DMS53 treated with DMSO at 0.1 percent for 48 hours (cell line): ENCODE results near the gene CALML3.
A peak's percentile ranks its signal among the peaks of the same experiment; 100 is the strongest.

Experiments
- DNase-seq: peaks from one replicate; lab custom pipeline; 2025; ENCODE audit not compliant: unreplicated experiment; lab: John Stamatoyannopoulos, UW

CALML3 gene

GRCh38 chr10:5490698-5491464 lies 33.9 kb upstream of the CALML3 start:
- no peak for DNase-seq

GRCh38 chr10:5491477-5491876 lies 33.3 kb upstream of the CALML3 start:
- DNase-seq, result no peak

GRCh38 chr10:5492322-5492855 lies 32.4 kb upstream of the CALML3 start:
- DNase-seq, result no peak

- no peak for DNase-seq
Observed at GRCh38 chr10:5492929-5493576, 31.7 kb upstream of the CALML3 start.

GRCh38 chr10:5493691-5494090 lies 31.1 kb upstream of the CALML3 start:
- no peak for DNase-seq

- no peak for DNase-seq
Observed at GRCh38 chr10:5494611-5495010, 30.1 kb upstream of the CALML3 start.

GRCh38 chr10:5496261-5497250 lies 28.2 kb upstream of the CALML3 start:
- no peak for DNase-seq

GRCh38 chr10:5497289-5497688 lies 27.5 kb upstream of the CALML3 start:
- no peak for DNase-seq

- DNase-seq, result no peak
Observed at GRCh38 chr10:5497948-5498730, 26.6 kb upstream of the CALML3 start.

- DNase-seq, result no peak
Observed at GRCh38 chr10:5498791-5499492, 25.8 kb upstream of the CALML3 start.

GRCh38 chr10:5499493-5500140 lies 25.1 kb upstream of the CALML3 start, which contains the start of gene CALML5:
TSS of gene CALML5 (minus strand) at chr10:5499570. CDS start at chr10:5499438, 132 bp downstream.
- DNase-seq, result no peak

- DNase-seq, result no peak
Observed at GRCh38 chr10:5500162-5500670, 24.5 kb upstream of the CALML3 start.

- no peak for DNase-seq
Observed at GRCh38 chr10:5500910-5501309, 23.9 kb upstream of the CALML3 start.

- no peak for DNase-seq
Observed at GRCh38 chr10:5502061-5502521, 22.7 kb upstream of the CALML3 start.

- no peak for DNase-seq
Observed at GRCh38 chr10:5502571-5503476, 21.9 kb upstream of the CALML3 start.

GRCh38 chr10:5503477-5503835 lies 21.3 kb upstream of the CALML3 start:
- peak; percentile 98 for DNase-seq

- peak; percentile 40 for DNase-seq
Observed at GRCh38 chr10:5504146-5505072, 20.4 kb upstream of the CALML3 start.
